ENCODE measurements around the gene NEK7.

NEK7 gene

GRCh38 chr1:198156111-198156744 is 570 bp upstream of the NEK7 start:
- Histone ChIP-seq H4K8ac (ENCODE audit: low read length) (no peak overlapping the region), H2AFZ (ENCODE audit: low read depth, low read length) (no peak overlapping the region), H3K14ac (ENCODE audit: low read length in 2 of 2) (peak overlapping the region in 1 of 2 experiments; percentile 75), H2BK15ac (ENCODE audit: low read depth, poor library complexity, severe bottlenecking) (peak overlapping the region; percentile 94), H2AK5ac (ENCODE audit: low read length, severe bottlenecking) (no peak overlapping the region), H3K27me3 (ENCODE audit: control insufficient read depth in 1 of 2, insufficient read depth in 1 of 2, low read length in 2 of 2) (no peaks in the 10 kb centered on the region), H3K27ac (ENCODE audit: low read length, poor library complexity, severe bottlenecking) (peak overlapping the region; percentile 86), H3K4ac (ENCODE audit: low read depth in 1 of 2, low read length in 2 of 2) (peak overlapping the region in 1 of 2 experiments; percentile 67), H2BK5ac (ENCODE audit: low read depth, low read length, poor library complexity, severe bottlenecking) (no peak overlapping the region), H3K18ac (ENCODE audit: low read depth in 1 of 2, low read length in 2 of 2) (no peak overlapping the region), H3K4me3 (ENCODE audit: insufficient read depth in 1 of 2, low read depth in 1 of 2, low read length in 2 of 2) (peak overlapping the region; percentile 92 to 93), H3K79me1 (replicated peaks; ENCODE audit: low read length, poor library complexity, severe bottlenecking) (peaks cover 1% of the 10 kb centered on the region), H3K36me3 (ENCODE audit: control insufficient read depth in 1 of 2, insufficient read depth in 2 of 2, low read depth in 1 of 2, low read length in 2 of 2) (no peaks in the 10 kb centered on the region), H3K4me1 (ENCODE audit: control insufficient read depth, insufficient read depth, low read depth, low read length) (peaks cover 2% of the 10 kb centered on the region), H4K91ac (ENCODE audit: low read length) (no peak overlapping the region), H3K9ac (ENCODE audit: low read length) (peak overlapping the region; percentile 94), H3K9me3 (ENCODE audit: control insufficient read depth, low read length) (no peaks in the 10 kb centered on the region), H2BK120ac (ENCODE audit: low read depth, low read length) (peak overlapping the region; percentile 68), H3K4me2 (ENCODE audit: low read length, poor library complexity, severe bottlenecking) (peak overlapping the region; percentile 78), H3K23ac (ENCODE audit: low read length in 2 of 2) (no peak overlapping the region), H2BK12ac (ENCODE audit: low read length in 2 of 2) (no peak overlapping the region)
- 4% methylated on average over 12 of the region's 13 CpGs for WGBS
- peak; percentile 76 for DNase-seq

- no peak overlapping the region for H4K91ac ChIP-seq (ENCODE audit: low read length)
- H3K4ac ChIP-seq (ENCODE audit: low read depth in 1 of 2, low read length in 2 of 2), result peak overlapping the region; percentile 71 to 77
- H3K4me1 ChIP-seq (ENCODE audit: control insufficient read depth, insufficient read depth, low read depth, low read length), result peaks cover 2% of the 10 kb centered on the region
- H2AK5ac ChIP-seq (ENCODE audit: low read length, severe bottlenecking), result no peak overlapping the region
- no peaks in the 10 kb centered on the region for H3K27me3 ChIP-seq (ENCODE audit: control insufficient read depth in 1 of 2, insufficient read depth in 1 of 2, low read length in 2 of 2)
- no peak overlapping the region for H2BK12ac ChIP-seq (ENCODE audit: low read length in 2 of 2)
- H3K4me2 ChIP-seq (ENCODE audit: low read length, poor library complexity, severe bottlenecking), result peak overlapping the region; percentile 65
- no peaks in the 10 kb centered on the region for H3K9me3 ChIP-seq (ENCODE audit: control insufficient read depth, low read length)
- no peaks in the 10 kb centered on the region for H3K36me3 ChIP-seq (ENCODE audit: control insufficient read depth in 1 of 2, insufficient read depth in 2 of 2, low read depth in 1 of 2, low read length in 2 of 2)
- H2BK15ac ChIP-seq (ENCODE audit: low read depth, poor library complexity, severe bottlenecking), result peak overlapping the region; percentile 94
- peak overlapping the region in 1 of 2 experiments; percentile 59 for H3K23ac ChIP-seq (ENCODE audit: low read length in 2 of 2)
- peak overlapping the region; percentile 92 for H4K8ac ChIP-seq (ENCODE audit: low read length)
- under 1% methylated on average over 60 of the region's 62 CpGs for WGBS
- peak overlapping the region; percentile 92 to 93 for H3K4me3 ChIP-seq (ENCODE audit: insufficient read depth in 1 of 2, low read depth in 1 of 2, low read length in 2 of 2)
- peak overlapping the region; percentile 96 for H2BK5ac ChIP-seq (ENCODE audit: low read depth, low read length, poor library complexity, severe bottlenecking)
- peak overlapping the region; percentile 94 for H3K9ac ChIP-seq (ENCODE audit: low read length)
- DNase-seq, result peak; percentile 97
- H3K14ac ChIP-seq (ENCODE audit: low read length in 2 of 2), result no peak overlapping the region
- H2BK120ac ChIP-seq (ENCODE audit: low read depth, low read length), result peak overlapping the region; percentile 87
- peak overlapping the region; percentile 91 to 94 for H3K18ac ChIP-seq (ENCODE audit: low read depth in 1 of 2, low read length in 2 of 2)
- peaks cover 1% of the 10 kb centered on the region for H3K79me1 ChIP-seq (replicated peaks; ENCODE audit: low read length, poor library complexity, severe bottlenecking)
- peak overlapping the region; percentile 86 for H2AFZ ChIP-seq (ENCODE audit: low read depth, low read length)
- H3K27ac ChIP-seq (ENCODE audit: low read length, poor library complexity, severe bottlenecking), result peak overlapping the region; percentile 80
Observed at GRCh38 chr1:198157241-198157846, 546 bp downstream of the NEK7 start.

- Histone ChIP-seq H2BK120ac (ENCODE audit: low read depth, low read length) (no peak overlapping the region), H4K91ac (ENCODE audit: low read length) (no peak overlapping the region), H3K27ac (ENCODE audit: low read length, poor library complexity, severe bottlenecking) (peak overlapping the region; percentile 80), H3K36me3 (ENCODE audit: control insufficient read depth in 1 of 2, insufficient read depth in 2 of 2, low read depth in 1 of 2, low read length in 2 of 2) (no peaks in the 10 kb centered on the region), H3K79me1 (replicated peaks; ENCODE audit: low read length, poor library complexity, severe bottlenecking) (peaks cover 1% of the 10 kb centered on the region), H4K8ac (ENCODE audit: low read length) (no peak overlapping the region), H3K23ac (ENCODE audit: low read length in 2 of 2) (no peak overlapping the region), H2BK15ac (ENCODE audit: low read depth, poor library complexity, severe bottlenecking) (peak overlapping the region; percentile 0), H2BK5ac (ENCODE audit: low read depth, low read length, poor library complexity, severe bottlenecking) (peak overlapping the region; percentile 1), H3K9me3 (ENCODE audit: control insufficient read depth, low read length) (no peaks in the 10 kb centered on the region), H3K4me2 (ENCODE audit: low read length, poor library complexity, severe bottlenecking) (peak overlapping the region; percentile 60), H3K14ac (ENCODE audit: low read length in 2 of 2) (no peak overlapping the region), H3K27me3 (ENCODE audit: control insufficient read depth in 1 of 2, insufficient read depth in 1 of 2, low read length in 2 of 2) (no peaks in the 10 kb centered on the region), H3K4me3 (ENCODE audit: insufficient read depth in 1 of 2, low read depth in 1 of 2, low read length in 2 of 2) (peak overlapping the region; percentile 92 to 93), H2AK5ac (ENCODE audit: low read length, severe bottlenecking) (no peak overlapping the region), H3K4ac (ENCODE audit: low read depth in 1 of 2, low read length in 2 of 2) (peak overlapping the region in 1 of 2 experiments; percentile 85), H3K18ac (ENCODE audit: low read depth in 1 of 2, low read length in 2 of 2) (peak overlapping the region; percentile 40 to 80), H2BK12ac (ENCODE audit: low read length in 2 of 2) (no peak overlapping the region), H2AFZ (ENCODE audit: low read depth, low read length) (peak overlapping the region; percentile 36), H3K4me1 (ENCODE audit: control insufficient read depth, insufficient read depth, low read depth, low read length) (peaks cover 2% of the 10 kb centered on the region), H3K9ac (ENCODE audit: low read length) (peak overlapping the region; percentile 94)
- DNase-seq, result no peak
- WGBS, result 6% methylated on average over 12 of the region's 17 CpGs
Observed at GRCh38 chr1:198157847-198158725, 1.3 kb downstream of the NEK7 start.
